ENCODE results near the gene LCN1.

The LCN1 gene

GRCh38 chr9:135502873-135503321 is 18.3 kb upstream of the LCN1 start:
- no peak overlapping the region for H3K9ac ChIP-seq (ENCODE audit: low read length)
- peaks cover 21% of the 10 kb centered on the region for H3K4me1 ChIP-seq (ENCODE audit: control insufficient read depth, insufficient read depth, low read length)
- H3K36me3 ChIP-seq (ENCODE audit: control insufficient read depth, insufficient read depth, low read length), result peaks cover 3% of the 10 kb centered on the region
- no peaks in the 10 kb centered on the region for H3K9me3 ChIP-seq (ENCODE audit: control insufficient read depth, low read length)
- H3K4me3 ChIP-seq (ENCODE audit: low read length), result no peak overlapping the region
- H3K27me3 ChIP-seq (ENCODE audit: control insufficient read depth, insufficient read depth, low read length), result no peaks in the 10 kb centered on the region

- H3K4me1 ChIP-seq (ENCODE audit: control insufficient read depth, insufficient read depth, low read length), result peaks cover 21% of the 10 kb centered on the region
- no peaks in the 10 kb centered on the region for H3K9me3 ChIP-seq (ENCODE audit: control insufficient read depth, low read length)
- H3K9ac ChIP-seq (ENCODE audit: low read length), result no peak overlapping the region
- no peak overlapping the region for H3K4me3 ChIP-seq (ENCODE audit: low read length)
- no peaks in the 10 kb centered on the region for H3K27me3 ChIP-seq (ENCODE audit: control insufficient read depth, insufficient read depth, low read length)
- H3K36me3 ChIP-seq (ENCODE audit: control insufficient read depth, insufficient read depth, low read length), result peaks cover 3% of the 10 kb centered on the region
These were observed 17.6 kb upstream of the LCN1 start for GRCh38 chr9:135503371-135504261.

GRCh38 chr9:135504262-135505243 is 16.7 kb upstream of the LCN1 start:
- Histone ChIP-seq H3K4me3 (ENCODE audit: low read length) (no peak overlapping the region), H3K9me3 (ENCODE audit: control insufficient read depth, low read length) (no peaks in the 10 kb centered on the region), H3K27me3 (ENCODE audit: control insufficient read depth, insufficient read depth, low read length) (no peaks in the 10 kb centered on the region), H3K4me1 (ENCODE audit: control insufficient read depth, insufficient read depth, low read length) (peaks cover 16% of the 10 kb centered on the region), H3K36me3 (ENCODE audit: control insufficient read depth, insufficient read depth, low read length) (peaks cover 3% of the 10 kb centered on the region), H3K9ac (ENCODE audit: low read length) (no peak overlapping the region)

- Histone ChIP-seq H3K4me3 (ENCODE audit: low read length) (no peak overlapping the region), H3K9ac (ENCODE audit: low read length) (no peak overlapping the region), H3K27me3 (ENCODE audit: control insufficient read depth, insufficient read depth, low read length) (no peaks in the 10 kb centered on the region), H3K9me3 (ENCODE audit: control insufficient read depth, low read length) (no peaks in the 10 kb centered on the region), H3K36me3 (ENCODE audit: control insufficient read depth, insufficient read depth, low read length) (peaks cover 3% of the 10 kb centered on the region), H3K4me1 (ENCODE audit: control insufficient read depth, insufficient read depth, low read length) (peaks cover 11% of the 10 kb centered on the region)
These were observed 15.6 kb upstream of the LCN1 start for GRCh38 chr9:135505406-135506187.

GRCh38 chr9:135506327-135507103 is 14.7 kb upstream of the LCN1 start:
- H3K9me3 ChIP-seq (ENCODE audit: control insufficient read depth, low read length), result no peaks in the 10 kb centered on the region
- H3K9ac ChIP-seq (ENCODE audit: low read length), result no peak overlapping the region
- H3K36me3 ChIP-seq (ENCODE audit: control insufficient read depth, insufficient read depth, low read length), result peaks cover 3% of the 10 kb centered on the region
- no peak overlapping the region for H3K4me3 ChIP-seq (ENCODE audit: low read length)
- H3K27me3 ChIP-seq (ENCODE audit: control insufficient read depth, insufficient read depth, low read length), result no peaks in the 10 kb centered on the region
- H3K4me1 ChIP-seq (ENCODE audit: control insufficient read depth, insufficient read depth, low read length), result peaks cover 7% of the 10 kb centered on the region

- Histone ChIP-seq H3K9me3 (ENCODE audit: control insufficient read depth, low read length) (no peaks in the 10 kb centered on the region), H3K36me3 (ENCODE audit: control insufficient read depth, insufficient read depth, low read length) (peaks cover 3% of the 10 kb centered on the region), H3K4me1 (ENCODE audit: control insufficient read depth, insufficient read depth, low read length) (no peaks in the 10 kb centered on the region)
These were observed 13.9 kb upstream of the LCN1 start for GRCh38 chr9:135507104-135508035.

GRCh38 chr9:135508211-135508820 is 12.9 kb upstream of the LCN1 start:
- Histone ChIP-seq H3K9me3 (ENCODE audit: control insufficient read depth, low read length) (no peaks in the 10 kb centered on the region), H3K27me3 (ENCODE audit: control insufficient read depth, insufficient read depth, low read length) (no peaks in the 10 kb centered on the region), H3K36me3 (ENCODE audit: control insufficient read depth, insufficient read depth, low read length) (peaks cover 3% of the 10 kb centered on the region), H3K4me1 (ENCODE audit: control insufficient read depth, insufficient read depth, low read length) (no peaks in the 10 kb centered on the region), H3K4me3 (ENCODE audit: low read length) (no peak overlapping the region), H3K9ac (ENCODE audit: low read length) (no peak overlapping the region)

More at GRCh38 chr9:135507104-135508035, 13.9 kb upstream of the LCN1 start:
- H3K9ac ChIP-seq (ENCODE audit: low read length), result no peak overlapping the region
- H3K27me3 ChIP-seq (ENCODE audit: control insufficient read depth, insufficient read depth, low read length), result no peaks in the 10 kb centered on the region
- no peak overlapping the region for H3K4me3 ChIP-seq (ENCODE audit: low read length)

GRCh38 chr9:135509458-135509857 is 11.8 kb upstream of the LCN1 start:
- no peaks in the 10 kb centered on the region for H3K9me3 ChIP-seq (ENCODE audit: control insufficient read depth, low read length)
- no peaks in the 10 kb centered on the region for H3K36me3 ChIP-seq (ENCODE audit: control insufficient read depth, insufficient read depth, low read length)
- H3K4me1 ChIP-seq (ENCODE audit: control insufficient read depth, insufficient read depth, low read length), result no peaks in the 10 kb centered on the region
- no peak overlapping the region for H3K4me3 ChIP-seq (ENCODE audit: low read length)
- no peaks in the 10 kb centered on the region for H3K27me3 ChIP-seq (ENCODE audit: control insufficient read depth, insufficient read depth, low read length)
- H3K9ac ChIP-seq (ENCODE audit: low read length), result no peak overlapping the region

- no peaks in the 10 kb centered on the region for H3K27me3 ChIP-seq (ENCODE audit: control insufficient read depth, insufficient read depth, low read length)
- H3K36me3 ChIP-seq (ENCODE audit: control insufficient read depth, insufficient read depth, low read length), result no peaks in the 10 kb centered on the region
- H3K9ac ChIP-seq (ENCODE audit: low read length), result no peak overlapping the region
- no peak overlapping the region for H3K4me3 ChIP-seq (ENCODE audit: low read length)
- no peaks in the 10 kb centered on the region for H3K9me3 ChIP-seq (ENCODE audit: control insufficient read depth, low read length)
- no peaks in the 10 kb centered on the region for H3K4me1 ChIP-seq (ENCODE audit: control insufficient read depth, insufficient read depth, low read length)
These were observed 9.0 kb upstream of the LCN1 start for GRCh38 chr9:135512241-135512603.

- no peak overlapping the region for H3K4me3 ChIP-seq (ENCODE audit: low read length)
These were observed 8.3 kb upstream of the LCN1 start for GRCh38 chr9:135512904-135513303.

More at GRCh38 chr9:135512904-135513303, 8.3 kb upstream of the LCN1 start:
- no peaks in the 10 kb centered on the region for H3K27me3 ChIP-seq (ENCODE audit: control insufficient read depth, insufficient read depth, low read length)
- H3K4me1 ChIP-seq (ENCODE audit: control insufficient read depth, insufficient read depth, low read length), result no peaks in the 10 kb centered on the region
- no peaks in the 10 kb centered on the region for H3K9me3 ChIP-seq (ENCODE audit: control insufficient read depth, low read length)
- H3K36me3 ChIP-seq (ENCODE audit: control insufficient read depth, insufficient read depth, low read length), result no peaks in the 10 kb centered on the region
- no peak overlapping the region for H3K9ac ChIP-seq (ENCODE audit: low read length)

Data from mucosa of stomach (tissue), 1 donor.